Hepatic stellate cell (primary cell): ENCODE results near the gene FFAR1.
A peak's percentile ranks its signal among the peaks of the same experiment; 100 is the strongest.

Experiments used
- DNase-seq: peaks from one replicate; pipeline ENCODE4 v3.0.0; 2011; ENCODE audit warnings: low spot score

FFAR1 gene

DNA sequence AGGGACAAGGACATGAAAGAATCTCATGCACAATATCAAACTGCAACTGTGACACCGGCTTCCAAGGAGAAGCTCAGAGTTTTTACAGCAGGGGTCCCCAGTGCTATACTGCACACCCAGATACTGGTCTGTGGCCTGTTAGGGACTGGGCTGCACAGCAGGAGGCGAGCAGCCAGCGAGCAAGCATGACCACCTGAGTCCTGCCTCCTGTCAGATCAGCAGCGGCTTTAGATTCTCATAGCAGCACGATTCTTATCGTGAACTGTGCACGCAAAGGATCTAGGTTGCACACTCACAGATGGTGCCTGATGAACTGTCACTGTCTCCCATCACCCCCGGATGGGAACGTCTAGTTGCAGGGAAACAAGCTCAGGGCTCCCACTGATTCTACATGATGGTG lies 31.8 kb upstream of the FFAR1 start:
- DNase-seq, result no peak

DNA sequence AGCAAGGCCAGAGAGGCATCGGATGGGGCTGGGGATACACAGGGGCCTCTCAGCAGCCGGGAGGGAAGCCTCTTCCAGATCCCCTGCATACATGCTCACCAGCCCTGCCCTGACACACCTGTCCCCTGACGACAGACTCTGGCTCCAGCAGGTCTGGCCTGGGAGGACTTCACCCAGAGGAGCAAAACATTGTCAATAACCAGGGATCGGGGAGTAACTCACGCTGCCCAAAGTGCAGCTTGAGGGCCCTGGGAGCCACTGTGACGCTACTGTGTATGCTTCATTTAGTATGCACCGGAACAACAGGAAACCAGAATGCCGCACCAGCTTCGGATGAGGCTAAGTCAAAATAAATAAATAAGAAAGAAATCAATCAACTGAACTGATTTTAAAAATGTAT lies 31.1 kb upstream of the FFAR1 start:
- no peak for DNase-seq

DNA sequence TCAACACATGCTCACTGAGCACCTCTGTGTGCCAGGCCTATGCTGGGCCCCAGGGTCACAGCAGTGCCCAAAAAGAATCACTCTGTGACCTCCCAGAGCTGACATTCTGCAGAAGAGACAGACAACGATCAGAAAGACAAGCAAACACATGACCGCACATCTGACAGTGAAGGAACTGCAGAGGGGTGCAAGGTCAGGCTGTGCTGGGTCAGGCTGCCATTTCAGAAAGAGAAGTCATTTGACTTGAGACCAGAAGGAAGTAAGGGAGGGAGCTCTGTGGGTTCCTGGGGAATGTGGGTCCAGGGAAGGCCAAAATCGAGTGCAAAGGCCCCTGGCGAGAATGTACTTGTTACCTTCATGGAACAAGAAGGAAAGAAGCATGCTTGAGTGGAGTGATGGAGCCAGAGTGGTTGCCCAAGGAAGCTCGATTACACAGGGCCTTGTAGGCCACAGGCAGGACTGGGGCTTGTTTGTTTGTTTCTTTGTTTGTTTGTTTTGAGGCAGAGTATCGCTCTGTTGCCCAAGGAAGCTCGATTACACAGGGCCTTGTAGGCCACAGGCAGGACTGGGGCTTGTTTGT lies 30.1 kb upstream of the FFAR1 start:
- DNase-seq, result no peak

DNA sequence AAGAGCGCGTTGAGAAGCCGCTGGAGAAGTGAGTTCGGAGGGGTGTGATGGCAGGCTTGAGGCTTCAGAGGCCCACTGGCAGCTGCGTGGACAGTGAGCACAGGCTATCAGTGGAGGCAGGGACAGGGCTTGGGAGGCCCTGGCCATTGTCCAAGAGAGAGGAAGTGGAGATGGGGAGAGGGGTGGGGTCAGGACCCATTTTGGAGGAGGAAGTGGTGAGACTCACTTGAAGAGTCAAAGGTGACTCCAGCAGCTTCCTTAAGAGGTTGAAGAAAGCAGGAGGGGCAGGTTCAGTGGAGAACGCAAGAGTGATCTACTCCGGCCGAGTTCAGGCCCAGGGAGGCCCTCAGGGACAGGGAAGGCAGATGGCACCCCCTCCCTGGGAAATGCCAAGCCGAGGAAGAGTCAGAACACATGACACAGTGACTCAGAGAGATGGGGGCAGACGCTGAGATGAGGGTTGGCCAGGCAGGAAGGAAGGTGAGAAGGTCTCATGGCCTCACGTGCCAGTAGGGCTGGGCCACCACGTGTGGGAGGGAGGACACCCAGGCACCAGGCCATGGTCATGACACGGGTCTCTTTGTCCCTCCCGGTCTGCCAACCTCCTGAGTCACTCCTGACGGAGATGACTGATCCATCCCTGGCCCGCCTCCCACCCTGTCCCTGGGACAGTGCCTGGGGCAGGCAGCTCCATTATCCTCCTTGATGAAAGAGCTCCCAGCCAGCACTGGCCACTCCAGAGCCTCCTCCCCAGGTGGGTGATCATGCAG lies 28.8 kb upstream of the FFAR1 start:
- peak; percentile 82 for DNase-seq

DNA sequence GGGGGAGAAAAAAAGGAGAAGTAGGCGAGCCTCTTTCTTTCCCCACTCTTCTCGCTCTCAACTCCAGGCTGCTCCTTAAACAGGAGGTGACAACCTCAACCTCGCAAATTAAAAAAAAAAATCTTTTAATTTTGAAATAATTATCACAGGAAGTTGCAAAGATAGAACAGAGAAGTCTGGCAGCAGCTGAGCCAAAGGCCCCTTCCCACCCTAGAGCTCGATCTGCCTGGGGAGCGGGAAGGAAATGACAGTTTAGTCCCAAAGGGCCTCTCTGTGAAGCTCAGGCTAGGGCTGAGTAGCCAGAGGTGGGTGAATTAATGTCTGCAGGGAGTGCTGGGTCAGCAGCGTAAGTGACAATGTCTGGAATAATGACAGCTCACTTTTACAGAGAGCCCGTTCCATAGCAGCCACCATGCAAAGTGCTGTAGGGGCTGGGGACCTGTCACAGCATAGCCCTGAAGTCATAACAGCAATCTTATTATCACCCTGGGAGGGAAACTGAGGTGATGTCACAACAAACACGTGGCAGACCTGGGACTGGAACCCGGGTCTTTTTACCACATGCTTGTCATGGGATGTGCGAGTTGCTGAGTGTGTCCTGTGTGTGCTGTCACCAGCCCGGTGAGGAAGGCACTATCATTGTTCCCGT lies 27.5 kb upstream of the FFAR1 start:
- no peak for DNase-seq

DNA sequence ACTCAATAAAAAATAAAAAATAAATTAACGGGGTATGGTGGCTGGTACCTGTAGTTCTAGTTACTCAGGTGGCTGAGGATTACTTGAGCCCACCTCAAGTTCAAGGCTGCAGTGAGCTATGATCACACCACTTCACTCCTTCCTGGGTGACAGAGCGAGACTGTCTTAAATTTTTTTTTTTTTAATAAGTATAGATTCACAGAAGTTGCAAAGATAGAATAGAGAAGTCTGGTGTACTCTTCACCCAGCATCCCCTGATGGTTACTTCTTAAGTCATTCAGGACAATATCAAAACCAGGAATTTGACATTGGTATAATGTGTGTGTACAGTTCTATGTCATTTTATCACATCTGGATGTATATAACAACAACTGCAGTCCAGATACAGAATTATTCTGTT lies 26.4 kb upstream of the FFAR1 start:
- no peak for DNase-seq

DNA sequence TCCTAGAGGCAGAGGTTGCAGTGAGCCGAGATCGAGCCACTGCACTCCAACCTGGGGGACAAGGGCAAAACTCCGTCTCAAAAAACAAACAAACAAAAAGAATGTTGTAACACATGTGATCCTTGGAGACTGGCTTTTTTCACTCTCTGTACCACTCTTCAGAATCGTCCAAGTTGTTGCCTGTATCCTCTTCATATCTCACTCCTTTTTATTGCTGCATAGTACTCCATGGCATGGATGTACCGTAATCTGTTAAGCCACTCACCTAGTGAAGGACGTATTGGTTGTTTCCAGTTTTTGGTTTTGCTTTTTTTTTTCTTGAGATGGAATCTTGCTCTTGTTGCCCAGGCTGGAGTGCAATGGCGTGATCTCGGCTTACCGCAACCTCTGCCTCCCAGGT lies 25.7 kb upstream of the FFAR1 start:
- no peak for DNase-seq

DNA sequence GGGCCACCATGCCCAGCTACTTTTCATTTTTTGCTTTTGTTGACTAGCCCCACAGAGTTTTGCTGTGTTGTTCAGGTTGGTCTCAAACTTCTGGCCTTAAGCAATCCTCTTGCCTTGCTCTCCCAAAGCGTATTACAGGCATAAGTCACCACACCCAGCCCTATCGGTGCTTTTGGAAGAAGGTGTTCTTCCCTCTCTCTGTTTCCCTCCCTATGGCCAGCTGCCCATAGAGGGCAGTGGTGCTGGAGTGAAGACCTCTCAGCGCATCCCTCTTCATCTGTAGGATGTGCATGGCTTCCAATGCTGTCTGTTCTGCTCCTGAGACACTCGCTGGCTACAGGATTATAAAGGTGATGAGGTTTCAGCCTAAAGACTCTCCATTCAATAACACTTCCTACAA lies 20.1 kb upstream of the FFAR1 start:
- no peak for DNase-seq

DNA sequence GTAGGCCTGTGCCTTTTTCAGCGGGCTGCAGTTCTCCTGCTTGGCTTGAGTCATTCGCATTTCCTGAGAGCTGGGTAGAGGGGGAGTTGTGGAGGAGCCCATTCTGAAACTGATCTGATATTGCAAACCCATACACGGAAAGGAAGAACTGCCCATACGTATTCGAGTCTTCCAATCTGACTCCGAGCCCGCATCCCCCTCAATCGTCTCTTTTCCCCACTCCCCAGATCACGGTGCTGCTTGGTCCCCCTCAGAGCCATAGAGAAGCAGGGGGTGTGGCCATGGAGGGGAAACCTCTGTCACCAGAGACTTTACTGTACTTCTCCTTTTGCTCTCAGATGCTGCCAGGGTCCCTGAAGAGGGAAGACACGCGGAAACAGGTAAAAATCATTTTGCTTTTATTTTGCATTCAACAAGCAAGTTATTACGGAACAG lies 18.8 kb upstream of the FFAR1 start, which contains the start of gene CD22:
CD22 (plus strand) TSS at position 337 of the 435 bp plus-strand sequence. CDS start 2,854 bp downstream, outside the sequence.
- no peak for DNase-seq

DNA sequence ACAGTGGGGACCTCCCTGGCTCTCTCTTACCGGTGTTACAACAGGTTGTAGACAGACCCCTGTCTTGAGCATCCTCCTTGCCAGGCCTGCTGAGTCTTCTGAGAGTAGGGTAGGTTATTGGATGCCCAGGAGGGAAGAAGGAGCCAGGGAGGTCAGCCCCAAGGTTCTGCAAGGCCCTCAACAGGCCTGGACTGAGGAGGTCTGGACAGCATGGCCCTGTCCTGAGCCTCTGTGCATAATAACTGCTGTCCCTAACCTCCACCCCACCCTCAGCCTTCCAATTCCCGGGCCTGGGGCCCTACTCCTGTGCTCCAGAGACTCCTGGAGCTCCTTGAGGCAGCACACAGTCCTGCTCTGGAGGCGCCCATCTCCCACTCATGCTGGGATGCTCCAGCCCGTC lies 18.4 kb upstream of the FFAR1 start:
- DNase-seq, result no peak

DNA sequence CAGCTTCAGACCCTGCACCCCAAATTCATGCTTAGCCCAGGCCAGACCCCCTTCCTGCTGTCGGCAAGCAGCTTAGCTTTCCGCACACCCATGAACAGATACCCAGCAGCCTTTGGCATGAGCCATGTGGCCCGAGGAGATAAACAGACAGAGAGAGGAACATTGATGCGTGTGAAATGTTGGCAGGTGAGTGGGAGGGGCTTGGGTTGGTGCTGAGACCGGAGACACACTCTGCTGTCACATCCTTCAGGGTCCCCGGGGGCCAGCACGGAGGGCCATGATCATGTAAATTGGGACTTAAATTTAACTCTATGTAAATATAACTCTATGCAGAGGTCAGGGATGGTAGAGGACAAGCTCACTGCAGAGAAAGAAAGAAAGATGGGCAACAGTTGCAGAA lies 17.2 kb upstream of the FFAR1 start:
- DNase-seq, result no peak

DNA sequence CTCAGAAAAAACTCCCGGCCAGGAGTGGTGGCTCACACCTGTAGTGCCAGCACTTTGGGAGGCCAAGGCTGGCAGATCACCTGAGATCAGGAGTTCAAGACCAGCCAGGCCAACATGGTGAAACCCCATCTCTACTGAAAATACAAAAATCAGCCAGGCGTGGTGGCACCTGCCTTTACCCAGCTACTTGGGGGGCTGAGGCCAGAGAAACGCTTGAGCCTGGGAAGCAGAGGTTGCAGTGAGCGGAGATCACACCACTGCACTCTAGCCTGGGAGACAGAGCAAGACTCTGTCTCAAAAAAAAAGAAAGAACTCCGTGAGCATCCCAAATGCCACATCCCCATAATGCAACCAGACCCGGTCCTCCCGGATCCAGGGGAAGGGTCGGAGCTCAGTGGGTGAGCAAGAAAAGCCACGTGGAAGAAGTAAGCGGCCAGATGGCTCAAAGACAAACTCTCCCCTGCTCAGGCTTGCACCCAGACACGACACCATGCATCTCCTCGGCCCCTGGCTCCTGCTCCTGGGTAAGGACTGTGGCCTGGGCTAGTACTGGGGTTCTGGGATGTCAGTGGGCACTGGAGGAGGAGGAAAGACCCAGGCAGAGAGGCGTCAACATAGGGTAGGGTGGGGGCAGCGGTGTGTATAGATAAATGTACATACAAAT lies 16.0 kb upstream of the FFAR1 start:
- no peak for DNase-seq

DNA sequence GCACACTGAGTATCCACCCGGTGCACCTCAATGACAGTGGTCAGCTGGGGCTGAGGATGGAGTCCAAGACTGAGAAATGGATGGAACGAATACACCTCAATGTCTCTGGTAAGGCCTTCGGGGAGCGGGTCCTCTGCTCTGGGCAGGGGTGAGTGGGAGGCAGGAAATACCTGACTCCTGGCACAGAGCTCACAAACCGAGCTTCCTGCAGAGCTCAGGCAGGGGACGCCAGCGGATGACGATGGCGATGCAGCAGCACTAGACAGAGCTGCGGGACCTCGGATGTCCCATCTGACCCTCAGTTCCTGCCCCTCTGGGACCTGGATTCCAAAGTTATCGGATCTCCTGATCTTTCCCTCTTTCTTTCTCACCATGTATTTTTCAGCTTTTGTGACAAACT lies 14.9 kb upstream of the FFAR1 start:
- no peak for DNase-seq

DNA sequence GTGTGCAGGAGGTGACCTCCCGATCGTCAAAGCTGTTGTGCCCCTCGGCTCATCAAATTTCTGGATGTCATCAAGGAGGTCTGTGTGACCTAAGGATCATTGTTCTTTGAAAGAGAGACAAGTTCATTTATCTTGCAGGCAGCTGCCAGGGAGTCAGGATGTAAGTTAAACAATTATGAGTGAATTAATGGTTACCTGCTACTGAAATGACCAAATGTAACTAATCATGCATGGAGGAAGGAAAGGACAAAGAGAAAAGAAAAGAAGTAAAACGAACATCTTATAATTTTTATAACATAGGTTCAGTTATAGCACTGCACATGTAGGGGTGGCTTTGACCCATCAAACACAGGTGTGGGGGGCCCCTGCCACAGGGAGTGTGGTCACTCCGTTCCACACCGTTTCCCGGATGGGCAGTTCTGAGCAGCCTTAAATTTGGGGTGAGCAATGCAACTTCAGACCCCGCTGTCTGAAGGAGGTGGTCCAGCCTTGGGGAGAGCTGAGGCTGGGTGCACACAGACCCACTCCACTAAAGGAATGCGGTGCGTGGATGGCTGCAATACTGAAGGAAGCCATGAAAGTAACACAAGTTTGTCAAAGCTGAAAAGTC lies 13.5 kb upstream of the FFAR1 start:
- no peak for DNase-seq

DNA sequence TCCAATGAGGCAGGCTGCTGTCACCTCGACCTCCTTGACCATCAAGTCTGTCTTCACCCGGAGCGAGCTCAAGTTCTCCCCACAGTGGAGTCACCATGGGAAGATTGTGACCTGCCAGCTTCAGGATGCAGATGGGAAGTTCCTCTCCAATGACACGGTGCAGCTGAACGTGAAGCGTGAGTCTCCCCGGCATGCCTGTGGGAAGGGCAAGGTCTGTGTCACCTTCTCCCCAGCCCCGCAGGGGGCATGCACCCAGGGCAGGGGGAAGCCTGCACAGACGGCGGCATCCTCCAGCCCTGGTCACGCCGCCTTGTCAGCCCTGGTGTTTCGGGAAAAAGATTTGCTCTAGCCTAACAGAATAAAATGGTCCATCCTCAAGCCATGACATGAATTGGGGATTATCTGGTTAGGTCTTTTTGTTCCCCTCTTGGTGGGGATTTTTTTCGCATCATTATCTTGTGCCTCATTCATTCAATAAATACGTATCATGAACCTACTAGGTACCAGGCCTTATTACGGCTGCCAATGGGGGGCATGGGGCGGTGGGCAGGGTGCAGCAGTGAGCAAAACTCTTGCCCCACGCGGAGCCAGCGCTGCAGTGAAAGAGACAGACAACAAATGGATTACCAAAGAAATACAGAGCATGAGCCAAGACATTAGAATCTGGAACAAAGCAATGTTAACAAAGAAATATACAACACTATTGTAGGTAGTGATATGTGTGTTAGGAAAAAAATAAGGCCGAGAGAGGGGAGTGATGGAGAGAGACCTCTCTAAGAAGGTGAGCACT lies 11.3 kb upstream of the FFAR1 start:
- DNase-seq, result no peak

DNA sequence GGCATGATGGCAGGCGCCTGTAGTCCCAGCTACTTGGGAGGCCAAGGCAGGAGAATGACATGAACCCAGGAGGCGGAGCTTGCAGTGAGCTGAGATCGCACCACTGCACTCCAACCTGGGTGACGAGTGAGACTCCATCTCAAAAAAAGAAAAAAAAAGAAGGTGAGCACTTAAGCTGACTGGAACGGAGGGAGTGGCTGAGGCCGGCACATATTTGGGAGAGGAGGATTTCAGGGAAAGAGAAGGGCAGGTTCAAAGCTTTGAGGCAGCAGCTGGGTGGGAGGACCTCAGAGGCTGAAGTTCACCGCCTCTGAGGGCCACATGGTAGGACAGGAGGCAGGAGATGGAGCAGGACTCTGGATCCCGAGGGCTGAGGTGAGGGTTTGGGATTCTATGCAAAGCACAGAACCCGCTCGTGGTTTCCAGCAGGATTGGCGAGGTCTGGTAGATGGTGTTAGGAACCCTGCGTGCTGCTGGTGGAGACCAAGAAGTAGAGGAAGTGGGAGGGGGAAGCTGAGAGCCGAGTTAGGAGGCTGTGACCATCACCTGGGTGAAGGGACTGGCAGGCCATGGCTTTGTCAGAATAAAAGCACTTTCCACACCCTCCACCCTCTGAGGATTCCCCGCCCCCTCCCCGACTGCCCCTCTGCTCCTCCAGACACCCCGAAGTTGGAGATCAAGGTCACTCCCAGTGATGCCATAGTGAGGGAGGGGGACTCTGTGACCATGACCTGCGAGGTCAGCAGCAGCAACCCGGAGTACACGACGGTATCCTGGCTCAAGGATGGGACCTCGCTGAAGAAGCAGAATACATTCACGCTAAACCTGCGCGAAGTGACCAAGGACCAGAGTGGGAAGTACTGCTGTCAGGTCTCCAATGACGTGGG lies 10.4 kb upstream of the FFAR1 start:
- no peak for DNase-seq

DNA sequence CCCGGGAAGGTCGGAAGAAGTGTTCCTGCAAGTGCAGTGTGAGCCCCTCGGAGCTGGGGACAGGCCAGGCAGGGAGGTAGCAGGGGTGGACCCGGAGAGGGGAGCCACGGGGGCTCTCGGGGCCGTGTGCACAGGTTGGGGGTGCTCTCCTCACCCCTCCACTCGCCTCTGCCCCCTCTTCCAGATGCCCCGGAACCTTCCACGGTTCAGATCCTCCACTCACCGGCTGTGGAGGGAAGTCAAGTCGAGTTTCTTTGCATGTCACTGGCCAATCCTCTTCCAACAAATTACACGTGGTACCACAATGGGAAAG lies 9.8 kb upstream of the FFAR1 start:
- DNase-seq, result no peak

DNA sequence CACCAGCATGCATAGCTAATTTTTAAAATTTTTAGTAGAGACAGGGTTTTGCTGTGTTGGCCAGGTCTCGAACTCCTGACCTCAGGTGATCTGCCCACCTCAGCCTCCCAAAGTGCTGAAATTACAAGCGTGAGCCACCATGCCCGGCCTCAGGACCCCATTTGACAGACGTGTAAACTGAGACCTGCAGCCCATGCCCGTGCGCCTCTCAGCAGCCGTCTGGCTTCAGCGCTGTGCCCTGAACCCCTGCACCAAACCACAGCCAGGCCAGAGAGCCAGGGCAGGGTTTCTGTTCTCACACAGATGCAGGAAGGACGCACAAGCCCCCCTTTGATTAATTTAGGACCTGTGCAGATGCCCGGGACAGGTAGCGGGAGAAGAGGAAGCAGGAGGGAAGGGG lies 7.3 kb upstream of the FFAR1 start:
- DNase-seq, result no peak

DNA sequence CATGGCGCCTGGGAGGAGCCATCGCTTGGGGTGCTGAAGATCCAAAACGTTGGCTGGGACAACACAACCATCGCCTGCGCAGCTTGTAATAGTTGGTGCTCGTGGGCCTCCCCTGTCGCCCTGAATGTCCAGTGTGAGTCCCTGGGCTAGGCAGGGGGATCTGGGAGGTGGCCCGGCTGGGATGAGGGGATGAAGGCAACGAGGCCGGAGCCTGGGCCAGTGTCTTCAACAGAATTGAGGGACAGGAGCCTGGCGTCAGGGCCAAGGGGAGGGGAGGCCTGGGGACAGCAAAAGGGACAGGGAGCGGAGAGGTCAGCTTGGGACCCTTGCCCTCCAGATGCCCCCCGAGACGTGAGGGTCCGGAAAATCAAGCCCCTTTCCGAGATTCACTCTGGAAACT lies 6.7 kb upstream of the FFAR1 start:
- no peak for DNase-seq

DNA sequence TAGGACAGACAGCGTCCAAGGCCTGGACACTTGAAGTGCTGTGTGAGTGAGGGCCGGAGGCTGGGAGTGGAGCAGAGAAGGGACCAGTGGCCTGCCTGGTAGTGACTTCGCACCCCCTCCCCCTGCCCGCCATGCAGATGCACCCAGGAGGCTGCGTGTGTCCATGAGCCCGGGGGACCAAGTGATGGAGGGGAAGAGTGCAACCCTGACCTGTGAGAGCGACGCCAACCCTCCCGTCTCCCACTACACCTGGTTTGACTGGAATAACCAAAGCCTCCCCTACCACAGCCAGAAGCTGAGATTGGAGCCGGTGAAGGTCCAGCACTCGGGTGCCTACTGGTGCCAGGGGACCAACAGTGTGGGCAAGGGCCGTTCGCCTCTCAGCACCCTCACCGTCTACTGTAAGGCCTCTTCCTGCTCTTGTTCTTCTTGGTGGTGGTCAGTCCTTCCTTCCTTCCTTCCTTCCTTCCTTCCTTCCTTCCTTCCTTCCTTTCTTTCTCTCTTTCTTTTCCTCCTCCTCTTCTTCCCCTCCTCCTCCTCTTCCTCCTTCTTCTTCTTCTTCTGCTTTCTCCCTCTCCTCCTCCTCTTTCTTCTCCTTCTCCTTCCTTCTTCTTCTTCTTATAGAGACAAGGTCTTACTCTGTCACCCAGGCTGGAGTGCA lies 6.0 kb upstream of the FFAR1 start:
- no peak for DNase-seq
